ENCODE results near the gene ASPHD2.

The ASPHD2 gene

DNA sequence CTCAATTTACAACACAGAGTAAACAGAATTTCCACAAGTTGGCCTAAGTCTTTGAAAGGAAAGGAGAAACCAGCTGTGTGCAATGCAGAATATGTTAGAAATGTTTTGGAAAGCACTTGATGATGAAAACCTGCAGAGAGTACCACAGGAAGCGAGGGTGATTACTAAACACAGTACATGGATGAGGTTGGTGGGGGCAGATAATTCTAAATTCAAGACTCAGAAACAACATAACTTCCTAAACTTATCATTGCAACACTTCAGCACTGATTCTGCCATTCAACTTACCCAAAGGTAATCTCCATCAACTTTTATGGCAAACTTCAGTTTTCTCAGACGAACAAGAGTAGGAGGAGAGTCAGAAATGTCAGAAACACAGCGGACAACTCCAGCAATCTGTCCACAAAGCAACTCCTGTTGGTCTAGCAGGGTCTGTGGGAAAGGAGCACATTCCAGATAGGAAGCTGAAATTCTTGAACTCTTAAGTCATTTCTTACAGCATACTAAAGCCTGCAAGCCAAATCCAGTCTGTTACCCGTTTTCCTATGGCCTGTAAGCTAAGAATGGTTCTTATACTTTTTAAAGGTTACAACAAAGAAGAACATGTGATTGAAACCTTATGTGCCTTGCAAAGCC is 47.8 kb downstream of the ASPHD2 start:
- peak; percentile 84 for DNase-seq

DNA sequence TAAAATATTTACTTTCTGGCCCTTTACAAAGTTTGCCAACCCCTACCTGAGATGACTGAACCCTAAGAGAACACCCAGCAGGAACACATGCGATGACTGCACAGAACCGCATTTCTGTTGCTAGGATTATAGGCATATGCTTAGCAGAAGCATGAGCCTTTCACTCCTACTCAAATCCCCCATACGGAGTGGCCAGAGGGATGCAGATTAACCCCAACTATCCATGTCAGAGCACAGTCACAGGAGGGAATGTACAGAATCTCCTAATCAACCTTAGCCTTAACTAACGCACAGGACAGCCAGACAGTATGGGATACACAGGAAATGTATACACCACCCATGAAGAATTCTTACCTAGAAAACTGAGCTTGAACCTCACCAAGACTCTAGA is 48.3 kb downstream of the ASPHD2 start:
- DNase-seq: peak; percentile 3

DNA sequence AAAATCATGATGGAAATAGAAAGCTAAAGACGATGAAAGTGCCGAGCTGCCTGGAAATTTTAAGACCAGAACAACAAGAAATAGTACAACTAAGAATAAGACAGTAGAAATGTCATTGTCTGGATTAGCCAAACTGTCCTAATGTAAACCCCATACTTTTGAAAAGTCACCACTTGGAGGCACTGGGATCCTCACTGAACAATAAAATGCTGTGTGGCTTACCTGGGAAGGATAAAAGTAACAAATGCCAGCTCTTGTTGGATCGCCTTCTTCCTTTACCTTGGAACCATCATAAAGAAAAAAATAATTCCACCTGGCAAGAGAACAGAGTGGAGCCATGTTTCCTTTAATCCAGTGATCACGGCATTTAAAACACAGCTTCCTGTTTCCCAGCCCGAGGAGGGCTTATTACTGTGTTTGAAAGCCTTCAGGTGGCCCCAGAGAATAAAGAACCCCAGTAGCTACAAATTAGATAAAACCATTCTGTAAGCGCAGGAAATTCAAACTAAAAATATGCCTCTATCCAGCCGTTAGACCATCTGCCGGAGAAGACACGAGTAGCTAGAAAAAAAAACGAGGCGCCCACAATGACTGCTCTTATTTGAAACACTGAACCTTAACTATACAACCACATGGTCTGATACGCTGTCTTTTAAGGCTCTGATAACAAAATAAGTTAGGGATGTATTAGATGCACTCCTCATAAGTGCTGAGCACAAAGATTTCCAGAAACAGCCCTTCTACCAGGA is 50.2 kb downstream of the ASPHD2 start:
- no peak for DNase-seq

DNA sequence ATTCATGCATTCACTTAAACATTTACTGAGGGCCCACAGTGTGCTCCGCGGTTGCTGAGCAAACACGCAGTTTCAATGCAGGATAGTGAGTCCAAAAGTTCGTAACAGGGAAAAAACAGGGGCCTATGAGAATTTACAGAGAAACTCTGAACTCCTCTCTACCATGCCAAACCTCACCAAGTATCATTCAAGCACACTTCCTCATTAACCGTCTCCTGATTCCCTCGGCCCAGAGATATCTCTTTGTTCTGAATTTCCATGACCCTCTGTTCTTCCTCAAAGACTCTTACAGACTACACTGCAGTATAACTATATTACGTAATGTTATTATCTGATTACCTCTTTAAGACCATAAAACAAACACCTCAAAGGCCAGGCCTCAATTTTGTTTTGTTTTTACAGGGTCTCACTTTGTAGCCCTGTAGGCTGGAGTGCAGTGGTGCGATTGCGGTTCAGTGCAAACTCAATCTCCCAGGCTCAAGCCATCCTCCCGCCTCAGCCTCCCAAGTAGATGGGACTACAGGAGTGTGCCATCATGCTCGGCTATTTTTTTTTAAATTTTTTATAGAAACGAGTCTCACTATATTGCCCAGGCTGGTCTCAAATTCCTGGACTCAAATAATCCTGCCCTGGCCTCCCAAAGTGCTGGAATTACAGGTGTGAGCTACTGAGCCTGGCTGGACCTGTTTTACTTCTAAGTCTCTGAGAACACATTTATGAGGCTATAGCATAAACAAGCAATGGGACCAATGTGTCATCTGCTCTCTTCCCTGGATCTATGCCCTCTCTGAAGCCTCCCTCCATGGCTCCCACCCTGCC is 50.9 kb downstream of the ASPHD2 start:
- no peak for DNase-seq

DNA sequence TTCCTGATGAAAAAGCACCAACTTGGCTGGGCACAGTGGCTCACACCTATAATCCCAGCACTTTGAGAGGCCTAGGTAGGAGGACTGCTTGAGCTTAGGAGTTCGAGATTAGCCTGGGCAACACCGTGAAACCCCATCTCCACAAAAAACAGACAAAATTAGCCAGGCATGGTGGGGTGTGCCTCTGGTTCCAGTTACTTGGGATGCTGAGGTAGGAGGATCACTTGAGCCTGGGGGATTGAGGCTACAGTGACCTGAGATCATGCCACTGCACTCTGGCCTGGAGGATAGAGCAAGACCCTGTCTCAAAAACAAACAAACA is 51.5 kb downstream of the ASPHD2 start:
- DNase-seq: no peak

DNA sequence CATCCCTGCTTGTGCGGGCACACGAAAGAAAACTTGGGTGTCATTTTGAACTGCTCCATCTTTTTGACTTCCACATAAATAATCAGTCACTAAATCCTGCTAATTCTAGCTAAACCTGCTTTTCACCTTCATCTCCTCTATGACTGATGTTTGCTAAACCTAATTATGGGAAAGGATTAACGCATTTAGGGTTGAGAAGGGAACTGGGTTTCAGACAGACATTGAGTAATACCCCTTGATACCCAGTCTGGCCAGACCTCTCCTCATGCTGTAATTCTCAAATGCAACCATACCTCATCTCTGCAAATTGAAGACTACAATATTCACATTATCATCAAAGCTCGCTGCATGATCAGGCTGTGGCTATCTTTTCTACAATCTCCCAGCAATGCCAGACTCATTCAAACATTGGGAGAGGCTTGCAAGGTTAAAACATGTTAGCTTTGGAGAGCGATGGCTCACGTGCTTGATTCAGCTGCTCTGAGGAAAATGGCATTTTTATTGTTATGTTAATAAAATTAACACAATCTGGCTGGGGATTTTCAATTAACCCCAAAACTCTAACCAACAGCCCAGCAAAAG is 52.1 kb downstream of the ASPHD2 start:
- no peak for DNase-seq

DNA sequence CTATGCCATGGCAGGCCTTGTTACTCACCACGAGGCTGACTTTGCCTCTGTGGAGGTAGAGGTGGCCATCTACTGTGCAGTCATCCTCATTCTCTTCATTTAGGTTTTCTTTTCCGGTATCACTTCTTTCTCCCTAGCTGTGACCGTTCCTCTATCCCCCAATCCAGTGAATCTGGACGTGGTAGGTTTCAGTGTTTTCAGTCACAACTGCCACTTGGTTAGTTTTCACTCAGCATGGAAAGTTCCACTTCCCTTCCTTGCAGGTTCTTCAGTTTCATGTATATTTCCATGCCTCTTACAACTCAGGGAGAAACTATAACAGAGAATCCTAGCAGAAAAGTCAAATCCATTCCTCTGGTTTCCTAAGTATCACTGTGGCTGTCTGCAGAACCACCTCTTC is 52.6 kb downstream of the ASPHD2 start:
- DNase-seq: no peak

DNA sequence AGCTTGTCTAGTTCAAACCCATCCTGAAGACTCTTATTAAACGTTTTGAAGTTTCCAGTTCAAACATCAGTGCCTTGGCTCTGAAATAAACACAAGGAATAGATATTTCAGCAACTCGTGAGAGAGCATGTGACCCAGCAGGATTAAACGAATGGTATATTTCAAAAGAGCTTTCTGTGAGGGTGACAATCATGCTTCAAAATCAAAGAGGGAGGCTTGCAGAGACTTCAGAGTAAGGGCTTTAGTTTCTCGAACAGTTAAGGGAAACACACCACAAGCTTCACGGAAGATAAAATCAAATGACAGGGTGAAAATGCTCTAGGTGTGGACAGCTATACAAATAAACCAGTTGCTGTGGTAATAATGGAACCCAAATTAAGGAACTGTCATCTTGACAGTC is 53.1 kb downstream of the ASPHD2 start:
- DNase-seq: no peak

DNA sequence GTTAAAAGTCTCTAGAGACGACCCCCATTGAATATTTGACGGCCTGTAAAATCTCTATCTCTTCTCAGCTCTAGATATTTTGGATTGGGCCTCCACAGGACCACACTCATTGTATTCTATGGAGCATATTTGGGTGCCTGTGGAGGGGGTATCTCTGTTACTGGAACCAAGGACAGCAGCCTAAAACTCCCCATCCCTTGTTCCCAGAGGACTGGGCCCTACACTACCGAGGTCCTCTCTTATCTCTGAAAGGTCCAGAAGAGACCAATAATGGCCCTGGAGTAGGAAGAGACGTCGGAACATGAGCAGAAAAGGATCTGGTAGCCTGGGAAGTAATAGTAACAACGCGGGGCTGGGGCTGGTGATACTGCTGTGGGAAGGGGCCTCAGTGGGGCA is 54.0 kb downstream of the ASPHD2 start:
- DNase-seq: no peak

DNA sequence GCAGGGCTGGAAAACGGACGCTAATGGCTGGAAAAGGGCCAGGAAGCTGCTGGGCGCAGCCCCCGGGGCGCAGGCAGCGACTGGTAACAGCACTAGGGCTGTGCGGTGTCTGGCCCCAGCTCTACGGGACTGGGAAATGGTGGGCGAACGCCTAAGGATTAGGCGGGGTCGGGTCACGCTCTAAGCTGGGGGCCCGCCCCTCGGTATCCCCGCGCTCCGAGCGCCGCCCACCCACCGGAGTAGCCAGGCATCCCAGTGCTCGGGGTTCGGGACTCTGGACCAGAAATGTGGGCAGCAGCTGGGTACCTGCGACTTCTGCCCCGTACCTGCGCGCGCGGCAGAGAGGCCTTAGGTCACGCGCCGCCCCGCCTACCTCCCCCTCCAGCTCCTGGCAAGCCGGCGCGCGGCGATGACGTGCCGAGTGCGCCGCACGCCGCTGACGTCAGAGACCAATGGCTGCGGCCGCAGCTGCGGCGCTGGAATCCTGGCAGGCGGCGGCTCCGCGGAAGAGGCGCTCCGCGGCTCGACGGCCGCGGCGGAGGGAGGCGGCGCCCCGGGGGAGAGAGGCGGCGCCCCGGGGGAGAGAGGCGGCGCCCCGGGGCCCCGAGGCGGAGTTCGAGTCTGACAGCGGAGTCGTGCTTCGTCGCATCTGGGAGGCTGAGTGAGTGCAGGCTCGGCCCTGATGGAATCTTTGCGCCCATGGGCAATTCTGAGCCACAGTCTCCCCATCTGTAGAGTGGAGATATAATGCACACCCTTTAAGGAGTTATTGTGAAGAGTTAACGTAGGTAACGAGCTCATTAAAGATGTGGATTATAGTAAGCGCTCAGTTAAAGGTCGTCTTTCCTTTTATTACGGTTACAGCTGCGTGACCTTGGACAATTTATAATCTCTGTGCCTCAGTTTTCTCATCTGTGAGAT is 54.6 kb downstream of the ASPHD2 start, which contains the start of the genes HPS4 and SRRD:
Gene HPS4, minus strand, starts transcription at position 345 of the 921 bp plus-strand sequence. CDS start 2,021 bp downstream, outside the sequence.
Gene SRRD, plus strand, starts transcription at position 439 of the 921 bp plus-strand sequence. Its CDS starts 14 bp downstream, at position 453.
- peak; percentile 91 for DNase-seq

DNA sequence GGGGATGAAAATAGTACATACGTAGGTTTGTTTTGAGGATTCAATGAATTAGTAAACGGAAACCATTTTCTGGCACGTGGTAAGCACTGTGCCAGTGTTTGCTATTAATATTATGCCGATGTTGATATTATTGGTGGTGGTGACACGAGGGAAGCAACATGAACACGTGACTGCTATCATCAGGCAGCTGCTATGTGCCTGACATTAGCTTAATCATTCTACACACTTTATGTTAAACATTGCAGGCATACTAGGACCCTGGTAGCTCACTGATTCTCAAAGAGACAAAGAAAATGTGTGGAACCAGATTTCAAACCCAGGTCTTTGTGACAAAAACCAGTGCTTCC is 55.3 kb downstream of the ASPHD2 start:
- DNase-seq: peak; percentile 5

DNA sequence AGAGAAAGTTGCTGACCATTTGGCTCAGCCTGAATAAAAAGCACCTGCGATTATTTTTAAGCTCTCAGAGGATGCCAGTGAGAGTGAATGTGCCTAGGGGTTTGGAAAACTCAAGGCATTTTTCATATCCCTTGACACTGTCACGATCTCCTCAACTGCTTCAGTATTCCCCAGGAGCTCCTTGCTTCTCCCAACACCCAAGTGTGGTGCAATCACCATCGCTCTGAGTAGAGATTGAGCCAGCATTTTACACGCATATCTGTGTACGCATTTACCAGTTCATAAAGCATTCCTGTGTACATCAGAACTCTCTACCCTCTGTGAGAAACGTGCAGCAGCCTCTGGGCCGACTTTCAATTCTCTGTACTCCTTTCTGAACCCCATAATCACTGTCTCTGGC is 56.0 kb downstream of the ASPHD2 start:
- no peak for DNase-seq

DNA sequence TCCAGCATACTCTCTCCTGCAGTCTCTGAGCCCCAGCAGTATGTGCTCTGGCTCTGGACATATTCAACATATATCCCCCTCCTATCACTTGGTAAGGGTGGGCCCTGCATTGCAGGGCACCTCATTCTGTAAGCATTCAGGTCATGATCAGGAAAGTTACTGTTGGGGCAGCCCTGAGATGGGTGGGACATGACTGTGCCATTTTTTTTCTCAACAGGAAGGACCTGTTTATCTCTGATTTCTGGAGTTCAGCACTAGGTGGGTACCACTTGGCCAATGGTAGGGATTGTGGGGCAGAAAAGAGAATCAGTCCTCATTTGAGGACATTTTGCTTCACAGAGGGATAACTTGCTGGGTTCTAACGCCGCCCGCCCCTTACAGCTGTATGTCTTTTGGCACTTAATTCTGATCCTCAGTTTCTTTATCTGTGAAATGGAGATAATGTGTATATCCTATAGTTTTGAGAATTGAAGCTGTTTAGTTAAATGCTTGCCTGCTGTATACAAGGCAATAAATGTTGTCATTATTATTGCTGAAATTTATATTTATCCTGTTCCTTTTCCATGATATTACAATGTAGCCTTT is 56.8 kb downstream of the ASPHD2 start:
- DNase-seq: no peak

DNA sequence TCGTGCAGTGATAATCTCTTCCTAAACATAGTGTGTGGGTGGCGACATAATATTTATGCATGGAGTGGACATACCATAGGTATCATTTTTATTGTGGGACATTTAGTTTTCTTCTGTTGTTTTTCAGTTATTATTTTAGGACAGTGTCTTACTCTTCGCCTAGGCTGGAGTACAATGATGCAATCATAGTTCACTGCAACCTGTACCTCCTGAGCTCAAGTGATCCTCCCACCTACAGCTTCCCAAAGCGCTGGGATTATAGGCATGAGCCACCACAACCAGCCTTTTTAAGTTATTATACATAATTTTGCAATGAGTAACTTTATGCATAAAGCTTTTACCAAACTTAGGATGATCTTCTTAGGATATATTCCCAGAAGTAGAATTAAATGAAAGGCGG is 57.3 kb downstream of the ASPHD2 start:
- no peak for DNase-seq

DNA sequence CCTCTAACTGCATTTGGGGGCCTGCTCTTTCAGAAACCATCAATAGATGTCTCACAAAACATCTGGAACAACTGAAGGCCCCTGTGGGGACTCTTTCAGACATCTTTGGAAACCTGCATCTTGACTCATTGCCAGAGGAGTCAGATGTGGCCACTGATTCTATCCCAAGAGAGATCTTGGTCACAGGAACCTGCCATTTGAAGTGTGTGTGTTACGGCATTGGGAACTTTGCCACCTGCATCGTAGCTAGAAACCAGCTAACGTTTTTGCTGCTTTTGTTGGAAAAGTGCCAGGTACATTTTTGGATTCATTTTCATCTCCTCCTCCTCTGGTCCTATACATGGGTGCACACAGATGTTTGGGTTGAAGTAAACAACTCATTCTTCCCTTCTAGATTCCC is 58.9 kb downstream of the ASPHD2 start:
- no peak for DNase-seq

DNA sequence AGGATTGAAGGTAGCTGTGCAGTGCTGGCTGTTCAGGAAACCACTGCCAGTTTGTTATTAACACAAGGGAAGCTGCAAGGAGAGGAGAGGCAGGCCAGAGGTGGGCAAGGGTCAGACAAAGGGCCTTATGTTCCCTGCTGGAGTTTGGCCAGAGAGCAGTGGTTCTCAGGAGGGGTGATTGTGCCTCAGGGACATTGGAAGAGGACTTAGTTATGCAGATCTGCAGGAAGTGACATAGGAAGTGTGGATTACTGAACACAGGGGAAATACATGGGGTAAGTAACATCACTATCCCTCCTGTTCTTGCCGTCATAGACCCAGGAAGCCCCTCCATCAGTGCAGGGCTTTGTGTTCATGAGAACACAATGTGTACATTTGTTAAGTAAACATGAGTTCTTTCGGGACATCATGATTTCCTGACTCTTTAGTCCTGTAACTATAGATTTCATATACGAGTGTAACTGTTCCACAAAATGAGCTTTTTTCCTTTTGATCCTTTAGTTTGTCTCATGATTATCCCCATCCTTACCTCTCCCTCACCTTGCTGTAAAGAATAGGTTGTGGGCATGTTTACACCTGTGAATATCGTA is 60.5 kb downstream of the ASPHD2 start:
- no peak for DNase-seq

DNA sequence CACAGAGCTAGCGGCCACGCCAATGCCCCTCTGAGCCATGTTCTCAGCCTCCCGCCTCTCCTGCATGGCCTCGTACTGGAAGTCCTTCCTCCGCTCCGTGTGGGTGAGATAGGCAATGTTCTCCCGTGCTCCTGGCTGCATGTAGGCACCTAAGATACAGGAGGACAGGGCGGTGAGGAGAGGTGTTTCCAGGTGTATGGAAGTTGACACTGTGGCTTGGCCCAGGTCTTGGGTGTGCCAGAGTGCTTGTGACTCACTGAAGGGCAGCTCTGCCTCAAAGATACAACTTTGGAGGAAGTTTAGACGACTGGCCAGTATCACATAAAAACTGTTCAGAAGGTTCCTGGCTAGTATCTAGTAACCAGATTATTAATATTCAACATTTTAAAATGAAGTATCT is 63.2 kb downstream of the ASPHD2 start:
- no peak for DNase-seq

DNA sequence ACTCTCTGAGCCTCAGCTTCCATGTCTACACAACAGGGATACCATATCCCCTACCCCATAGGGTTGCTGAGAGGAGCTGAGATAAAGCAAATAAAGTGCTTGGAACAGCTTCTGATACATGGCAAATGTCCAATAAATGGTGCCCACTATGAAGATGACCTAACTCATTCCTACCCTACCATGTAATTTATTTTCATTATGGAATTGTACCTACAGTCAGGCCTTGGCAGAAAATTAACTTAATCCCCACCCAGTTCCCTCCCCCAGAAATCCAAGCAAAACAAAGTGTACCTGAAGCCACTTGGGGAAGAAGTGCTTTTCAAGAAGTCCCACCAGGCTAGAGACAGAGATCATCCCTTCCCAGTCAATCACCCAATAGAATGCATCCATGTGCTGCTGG is 65.4 kb downstream of the ASPHD2 start:
- no peak for DNase-seq
